DND-41 (cell line): Measurements from ENCODE around the gene AOPEP.

ENCODE experiments used
- ATAC-seq: fragments of 200-7000 bp; cut with Tn5 transposase; 3 replicates; pipeline ENCODE4 v1.9.1; 2021; ENCODE audit warnings: low read depth; ENCODE audit not compliant: insufficient read depth
- DNase-seq: peaks from one replicate; pipeline ENCODE4 v3.0.0-alpha.2; 2020
- H2AFZ ChIP-seq: 2 replicates; pipeline ENCODE4 v1.6.0; 2012; ENCODE audit warnings: low read depth, low read length
- H3K27ac ChIP-seq: 2 replicates; pipeline ENCODE4 v1.5.1; 2012; ENCODE audit warnings: low read length, inconsistent platforms
- H3K27me3 ChIP-seq: fragments of 200-600 bp; sonication (generic); 2 replicates; pipeline ENCODE4 v1.6.0; 2012; ENCODE audit warnings: low read length, mild to moderate bottlenecking, inconsistent platforms; ENCODE audit not compliant: insufficient read depth, poor library complexity
- H3K36me3 ChIP-seq: 2 replicates; pipeline ENCODE4 v1.5.1; 2012; ENCODE audit warnings: low read length, inconsistent platforms; ENCODE audit not compliant: insufficient read depth
- H3K4me1 ChIP-seq: 2 replicates; pipeline ENCODE4 v1.5.1; 2012; ENCODE audit warnings: mild to moderate bottlenecking, low read length; ENCODE audit not compliant: insufficient read depth
- H3K4me2 ChIP-seq: 2 replicates; pipeline ENCODE4 v1.6.0; 2012; ENCODE audit warnings: mild to moderate bottlenecking, moderate library complexity, low read length, inconsistent platforms; ENCODE audit not compliant: insufficient read depth
- H3K4me3 ChIP-seq, 2 experiments: fragments of 200-600 bp in 1 of 2; shearing (Covaris generic) in 1 of 2; 2 replicates each; pipeline ENCODE4 v1.5.1; 2012 to 2016; ENCODE audit warnings: inconsistent platforms in 2 of 2, low read length in 2 of 2, mild to moderate bottlenecking in 2 of 2, low read depth in 1 of 2, moderate library complexity in 1 of 2
- H3K79me2 ChIP-seq: 2 replicates; pipeline ENCODE4 v1.6.0; 2012; ENCODE audit warnings: low read length, inconsistent platforms; ENCODE audit not compliant: insufficient read depth
- H3K9ac ChIP-seq: 2 replicates; pipeline ENCODE4 v1.6.0; 2012; ENCODE audit warnings: low read depth, mild to moderate bottlenecking, inconsistent platforms, low read length, moderate library complexity
- H3K9me3 ChIP-seq: 2 replicates; pipeline ENCODE4 v1.5.1; 2012; ENCODE audit warnings: low read length, moderate library complexity, mild to moderate bottlenecking, inconsistent platforms; ENCODE audit not compliant: insufficient read depth, severe bottlenecking
- H4K20me1 ChIP-seq: 2 replicates; pipeline ENCODE4 v1.6.0; 2012; ENCODE audit warnings: low read length; ENCODE audit not compliant: insufficient read depth
- CTCF ChIP-seq: IDR thresholded peaks from 2 replicates; pipeline ENCODE4 v1.5.1; 2012; ENCODE audit warnings: borderline replicate concordance, low read length, moderate library complexity, mild to moderate bottlenecking; ENCODE audit not compliant: poor library complexity, severe bottlenecking; ENCODE audit errors: extremely low read depth
- EZH2 ChIP-seq: IDR thresholded peaks from 3 replicates; pipeline ENCODE4 v1.6.1; 2012; ENCODE audit warnings: borderline replicate concordance, low read depth, mild to moderate bottlenecking, moderate library complexity, low read length, inconsistent platforms; ENCODE audit not compliant: severe bottlenecking

The AOPEP gene

GRCh38 chr9:94757158-94757557 is 30.7 kb downstream of the AOPEP start:
- DNase-seq (no peak), ATAC-seq (no peak)
- Histone ChIP-seq H3K4me2 (no peak overlapping the region), H3K4me3 (no peak overlapping the region), H4K20me1 (no peaks in the 10 kb centered on the region), H3K79me2 (0 out of 2 replicates have a peak, but pooled peaks cover 3% of the 10 kb centered on the region), H3K9ac (no peak overlapping the region), H3K36me3 (peaks cover 15% of the 10 kb centered on the region), H2AFZ (no peak overlapping the region), H3K27me3 (no peaks in the 10 kb centered on the region), H3K9me3 (no peaks in the 10 kb centered on the region), H3K4me1 (no peaks in the 10 kb centered on the region), H3K27ac (no peak overlapping the region)
- TF ChIP-seq CTCF (no peak), EZH2 (no peak)

- ATAC-seq (no peak), DNase-seq (no peak)
- H3K4me1 ChIP-seq: no peaks in the 10 kb centered on the region
- H3K9me3 ChIP-seq: no peaks in the 10 kb centered on the region
- H3K79me2 ChIP-seq: 0 out of 2 replicates have a peak, but pooled peaks cover 3% of the 10 kb centered on the region
- H3K27ac ChIP-seq: no peak overlapping the region
- H4K20me1 ChIP-seq: no peaks in the 10 kb centered on the region
- no peak for TF ChIP-seq CTCF
- no peak for TF ChIP-seq EZH2
- no peak overlapping the region for H3K4me2 ChIP-seq
- peaks cover 15% of the 10 kb centered on the region for H3K36me3 ChIP-seq
- no peak overlapping the region for H3K9ac ChIP-seq
- no peaks in the 10 kb centered on the region for H3K27me3 ChIP-seq
- H2AFZ ChIP-seq: no peak overlapping the region
- H3K4me3 ChIP-seq: no peak overlapping the region
Measured at GRCh38 chr9:94758031-94758430, 31.5 kb downstream of the AOPEP start.

GRCh38 chr9:94758880-94759279 is 32.4 kb downstream of the AOPEP start:
- TF ChIP-seq EZH2 (no peak), CTCF (no peak)
- Histone ChIP-seq H3K27ac (no peak overlapping the region), H3K27me3 (no peaks in the 10 kb centered on the region), H3K9ac (no peak overlapping the region), H3K9me3 (no peaks in the 10 kb centered on the region), H2AFZ (no peak overlapping the region), H3K36me3 (peaks cover 15% of the 10 kb centered on the region), H4K20me1 (no peaks in the 10 kb centered on the region), H3K4me3 (no peak overlapping the region), H3K79me2 (0 out of 2 replicates have a peak, but pooled peaks cover 3% of the 10 kb centered on the region), H3K4me2 (no peak overlapping the region), H3K4me1 (no peaks in the 10 kb centered on the region)
- no peak for ATAC-seq
- DNase-seq: no peak

GRCh38 chr9:94760010-94760409 is 33.5 kb downstream of the AOPEP start:
- Histone ChIP-seq H3K9me3 (no peaks in the 10 kb centered on the region), H3K4me2 (no peak overlapping the region), H2AFZ (no peak overlapping the region), H4K20me1 (no peaks in the 10 kb centered on the region), H3K27me3 (no peaks in the 10 kb centered on the region), H3K27ac (no peak overlapping the region), H3K4me3 (no peak overlapping the region), H3K79me2 (0 out of 2 replicates have a peak, but pooled peaks cover 3% of the 10 kb centered on the region), H3K4me1 (no peaks in the 10 kb centered on the region), H3K9ac (no peak overlapping the region), H3K36me3 (peaks cover 15% of the 10 kb centered on the region)
- no peak for DNase-seq
- no peak for ATAC-seq
- no peak for TF ChIP-seq EZH2
- no peak for TF ChIP-seq CTCF
